Epidermal melanocyte (primary cell): ENCODE data around the gene DAB2IP.

Experiments used
- DNase-seq: peaks from one replicate; pipeline ENCODE4 v3.0.0; 2011; ENCODE audit warnings: low spot score; ENCODE audit not compliant: insufficient read length

Gene DAB2IP

GRCh38 chr9:121683652-121684051 is 32.2 kb downstream of the DAB2IP start:
- no peak for DNase-seq

GRCh38 chr9:121684381-121685145 is 33.1 kb downstream of the DAB2IP start:
- DNase-seq, result no peak

GRCh38 chr9:121685146-121685794 is 33.8 kb downstream of the DAB2IP start:
- DNase-seq, result no peak

GRCh38 chr9:121685795-121686377 is 34.5 kb downstream of the DAB2IP start:
- no peak for DNase-seq

- peak; percentile 87 for DNase-seq
These were observed 35.6 kb downstream of the DAB2IP start for GRCh38 chr9:121686930-121687541.

- no peak for DNase-seq
These were observed 36.8 kb downstream of the DAB2IP start for GRCh38 chr9:121688146-121688680.

- no peak for DNase-seq
These were observed 37.2 kb downstream of the DAB2IP start for GRCh38 chr9:121688681-121689080.

GRCh38 chr9:121689461-121690157 is 38.2 kb downstream of the DAB2IP start:
- no peak for DNase-seq

GRCh38 chr9:121690316-121690715 is 38.9 kb downstream of the DAB2IP start:
- DNase-seq, result no peak

- DNase-seq, result no peak
These were observed 39.3 kb downstream of the DAB2IP start for GRCh38 chr9:121690766-121691165.

GRCh38 chr9:121691890-121692289 is 40.5 kb downstream of the DAB2IP start:
- DNase-seq, result no peak

- peak; percentile 38 for DNase-seq
These were observed 41.4 kb downstream of the DAB2IP start for GRCh38 chr9:121692606-121693387.

GRCh38 chr9:121693388-121693670 is 41.9 kb downstream of the DAB2IP start:
- DNase-seq, result no peak

- DNase-seq, result no peak
These were observed 42.6 kb downstream of the DAB2IP start for GRCh38 chr9:121694001-121694400.

- no peak for DNase-seq
These were observed 43.2 kb downstream of the DAB2IP start for GRCh38 chr9:121694600-121694999.

- no peak for DNase-seq
These were observed 45.5 kb downstream of the DAB2IP start for GRCh38 chr9:121696930-121697329.

- no peak for DNase-seq
These were observed 47.5 kb downstream of the DAB2IP start for GRCh38 chr9:121698627-121699570.

GRCh38 chr9:121699571-121700164 is 48.2 kb downstream of the DAB2IP start:
- DNase-seq, result no peak

- no peak for DNase-seq
These were observed 48.9 kb downstream of the DAB2IP start for GRCh38 chr9:121700165-121700831.
